ENCODE results near the gene HAUS5.

The HAUS5 gene

GRCh38 chr19:35608251-35608650 lies 4.3 kb upstream of the HAUS5 start:
- DNase-seq, result no peak

GRCh38 chr19:35609851-35610353 lies 2.6 kb upstream of the HAUS5 start:
- peak; percentile 37 for DNase-seq

- DNase-seq, result no peak
Measured at GRCh38 chr19:35612224-35612558, 344 bp upstream of the HAUS5 start.

GRCh38 chr19:35613574-35613973 lies 1.0 kb downstream of the HAUS5 start:
- DNase-seq, result no peak

- DNase-seq, result no peak
Measured at GRCh38 chr19:35615036-35615435, 2.5 kb downstream of the HAUS5 start.

GRCh38 chr19:35618857-35619256 lies 6.3 kb downstream of the HAUS5 start:
- no peak for DNase-seq

GRCh38 chr19:35619290-35619923 lies 6.9 kb downstream of the HAUS5 start:
- no peak for DNase-seq

GRCh38 chr19:35620001-35620400 lies 7.5 kb downstream of the HAUS5 start:
- no peak for DNase-seq

- no peak for DNase-seq
Measured at GRCh38 chr19:35621708-35622107, 9.2 kb downstream of the HAUS5 start.

- DNase-seq, result no peak
Measured at GRCh38 chr19:35622750-35623149, 10.2 kb downstream of the HAUS5 start.

- no peak for DNase-seq
Measured at GRCh38 chr19:35623327-35624010, 10.9 kb downstream of the HAUS5 start.

GRCh38 chr19:35628264-35628564 lies 15.7 kb downstream of the HAUS5 start:
- no peak for DNase-seq

GRCh38 chr19:35628565-35629331 lies 16.2 kb downstream of the HAUS5 start, which contains the start of gene RBM42:
RBM42 (plus strand) TSS chr19:35629036; CDS start chr19:35629154, 118 bp downstream.
- peak; percentile 93 for DNase-seq

GRCh38 chr19:35629332-35629633 lies 16.7 kb downstream of the HAUS5 start:
- DNase-seq, result no peak

GRCh38 chr19:35633727-35634440 lies 21.3 kb downstream of the HAUS5 start:
- DNase-seq, result no peak

- DNase-seq, result no peak
Measured at GRCh38 chr19:35636651-35637050, 24.1 kb downstream of the HAUS5 start.

- no peak for DNase-seq
Measured at GRCh38 chr19:35637165-35637564, 24.6 kb downstream of the HAUS5 start.

- no peak for DNase-seq
Measured at GRCh38 chr19:35639321-35639639, 26.7 kb downstream of the HAUS5 start.

- DNase-seq, result no peak
Measured at GRCh38 chr19:35639863-35640262, 27.3 kb downstream of the HAUS5 start.

GRCh38 chr19:35641515-35642151 lies 29.1 kb downstream of the HAUS5 start, which contains the start of gene ETV2:
ETV2 (plus strand) TSS chr19:35641745; CDS start chr19:35642461, 716 bp downstream.
- no peak for DNase-seq

GRCh38 chr19:35642312-35642711 lies 29.8 kb downstream of the HAUS5 start:
- DNase-seq, result no peak

- DNase-seq, result no peak
Measured at GRCh38 chr19:35642798-35643254, 30.3 kb downstream of the HAUS5 start.
